GM20431 (cell line): ENCODE results near the gene CYP46A1.

Source experiments
- in situ Hi-C: fragments of 300-500 bp; cut with MseI, MboI; formaldehyde crosslinking; loops from one replicate; pipeline ENCODE4 v1.15.0; 2020; ENCODE audit warnings: low sequenced_read_pairs; ENCODE audit not compliant: unreplicated experiment

Gene CYP46A1

DNA sequence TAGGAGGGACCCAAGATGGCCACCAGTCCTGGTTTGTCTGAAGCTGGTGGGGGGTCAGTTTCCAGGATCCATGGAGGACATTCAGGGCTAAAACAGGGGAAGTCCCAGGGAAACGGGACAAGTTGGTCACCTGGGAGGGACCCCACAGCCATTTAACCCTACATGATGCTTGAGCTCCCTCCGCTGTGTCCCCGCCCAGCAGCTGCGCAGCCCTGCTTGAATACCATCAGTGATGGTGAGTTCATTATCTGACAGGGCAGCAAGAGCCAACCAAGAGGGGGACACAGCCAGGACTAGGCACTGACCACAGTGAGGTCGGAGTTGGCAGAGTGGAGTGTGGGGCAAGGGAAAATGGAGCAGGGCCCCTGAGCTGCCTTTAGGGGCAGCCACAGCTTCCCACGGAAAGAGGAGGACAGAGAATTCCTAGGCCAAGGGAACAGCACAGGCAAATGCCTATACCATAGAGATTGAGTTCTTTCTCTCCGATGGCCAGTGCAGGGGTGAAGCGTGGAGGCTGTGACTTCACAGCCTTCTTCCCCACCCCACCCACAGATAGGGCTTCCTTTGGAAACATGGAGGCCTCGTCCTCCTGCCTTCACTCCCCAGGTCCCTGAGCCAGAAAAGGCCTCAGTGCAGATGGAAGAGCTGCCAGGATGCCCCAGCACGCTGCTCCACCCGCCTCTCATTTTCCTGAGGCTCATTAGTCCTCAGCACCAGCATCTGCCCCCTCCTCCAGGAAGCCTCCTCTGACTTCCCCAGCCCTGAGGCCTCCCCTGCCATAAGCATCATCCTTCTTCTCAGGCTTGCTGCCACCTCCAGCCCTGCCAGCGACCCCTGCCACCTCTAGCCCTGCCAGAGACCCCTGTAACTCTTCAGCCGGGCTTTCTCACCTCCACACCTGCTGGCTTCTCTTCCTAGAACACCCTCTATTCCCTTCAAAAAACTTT, 51.4 kb downstream of the CYP46A1 start:
- in situ Hi-C loops, result loop anchor here (10.0 kb wide), 1 partner anchor 149 kb away; no protein-coding TSS in a partner anchor

DNA sequence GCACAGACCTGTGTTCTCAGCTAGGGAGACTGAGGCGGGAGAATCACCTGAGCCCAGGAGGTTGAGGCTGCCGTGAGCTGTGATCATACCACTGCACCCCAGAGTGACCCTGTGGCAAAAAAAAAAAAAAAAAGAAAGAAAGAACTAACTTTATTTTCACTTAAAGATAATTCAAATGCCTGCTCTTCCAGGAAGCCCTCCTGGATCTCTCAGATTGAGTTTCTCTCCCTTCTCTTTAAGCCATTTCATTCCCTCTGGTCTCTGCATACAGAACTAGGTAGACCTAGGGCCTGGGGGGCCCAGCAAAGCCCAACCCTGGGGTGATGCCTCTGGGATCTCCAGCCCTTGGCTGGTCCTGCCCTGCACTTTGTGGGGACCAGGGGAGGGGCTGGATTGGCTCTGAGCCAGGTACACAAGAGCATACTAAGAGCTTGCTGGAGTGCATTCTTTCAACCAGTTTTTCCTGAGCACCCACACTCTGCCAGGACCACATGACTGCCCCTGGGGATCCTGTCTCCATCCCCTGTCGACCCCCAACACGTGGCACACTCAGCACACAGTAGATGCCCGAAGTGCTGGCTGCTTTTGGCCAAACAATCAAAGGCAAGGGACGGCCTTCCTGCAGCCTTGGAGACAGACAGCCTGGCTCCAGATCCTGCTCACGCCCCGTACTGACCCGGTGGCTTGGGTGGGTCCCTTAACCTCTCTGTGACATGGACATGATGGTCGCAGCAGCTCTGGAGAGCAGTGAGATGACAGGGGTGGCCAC, 52.7 kb downstream of the CYP46A1 start:
- in situ Hi-C loops, result loop anchor here (10.0 kb wide), 1 partner anchor 148 kb away; no protein-coding TSS in a partner anchor

DNA sequence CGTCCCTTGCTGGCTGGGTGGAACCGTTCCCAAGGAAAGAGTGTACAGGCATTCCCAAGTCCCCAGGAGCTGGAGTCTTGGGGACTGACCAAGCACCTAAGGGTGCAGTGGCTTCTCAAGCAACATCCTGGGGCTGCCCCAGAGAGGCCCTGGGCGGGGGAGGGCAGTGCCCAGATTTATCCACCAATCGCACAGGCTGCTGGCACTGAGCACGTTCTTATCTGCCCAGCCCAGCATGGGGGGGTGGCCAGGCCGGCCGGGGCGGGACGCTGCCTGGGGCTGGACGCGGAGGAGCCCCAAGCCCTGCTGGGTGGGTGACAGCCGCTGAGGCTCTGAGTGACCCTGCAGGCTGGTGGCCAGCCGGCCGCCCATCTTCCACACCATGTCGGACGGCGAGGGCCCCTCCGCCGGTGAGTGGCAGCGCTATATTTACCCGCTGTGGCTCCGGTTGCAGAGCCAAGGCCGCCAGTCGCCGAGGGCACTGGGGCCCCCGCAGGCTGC, 53.4 kb downstream of the CYP46A1 start:
- in situ Hi-C loops, result loop anchor here (10.0 kb wide), 1 partner anchor 147 kb away; no protein-coding TSS in a partner anchor

DNA sequence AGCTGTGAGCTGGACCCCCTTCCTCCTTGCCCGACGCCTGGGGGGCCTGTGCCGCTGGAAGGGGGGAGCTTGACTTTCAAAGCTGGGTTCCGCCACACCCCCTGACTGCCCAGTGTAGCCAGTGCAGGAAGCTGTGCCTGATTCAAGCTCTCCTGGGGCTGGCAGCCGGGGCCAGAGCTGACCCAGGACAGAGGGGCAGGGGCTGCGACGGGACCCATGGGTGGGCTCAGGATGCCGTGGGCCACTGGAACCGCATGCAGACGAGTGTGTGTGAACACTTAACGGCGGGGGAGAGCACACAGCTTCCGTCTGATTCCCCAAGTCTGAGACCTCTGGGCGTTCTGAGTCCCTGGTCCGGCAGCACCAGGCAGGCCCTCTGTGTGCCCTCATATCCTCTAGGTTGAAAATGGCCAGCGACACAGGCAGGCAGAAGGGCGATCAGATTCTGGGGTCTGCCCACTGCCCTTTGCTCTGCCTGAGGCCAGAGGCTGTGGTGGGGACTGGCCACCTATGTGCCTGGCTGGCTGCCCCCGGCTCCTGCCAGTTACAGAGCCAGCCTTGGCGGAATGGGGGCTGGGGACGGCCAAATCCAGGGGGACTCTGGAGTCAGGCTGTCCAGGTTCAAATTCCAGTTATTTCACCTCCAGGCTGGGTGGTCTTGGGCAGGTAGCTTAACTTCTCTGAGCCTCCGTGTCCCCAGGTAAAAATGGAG, 54.0 kb downstream of the CYP46A1 start:
- in situ Hi-C loops, result loop anchor here (10.0 kb wide), 1 partner anchor 147 kb away; no protein-coding TSS in a partner anchor

DNA sequence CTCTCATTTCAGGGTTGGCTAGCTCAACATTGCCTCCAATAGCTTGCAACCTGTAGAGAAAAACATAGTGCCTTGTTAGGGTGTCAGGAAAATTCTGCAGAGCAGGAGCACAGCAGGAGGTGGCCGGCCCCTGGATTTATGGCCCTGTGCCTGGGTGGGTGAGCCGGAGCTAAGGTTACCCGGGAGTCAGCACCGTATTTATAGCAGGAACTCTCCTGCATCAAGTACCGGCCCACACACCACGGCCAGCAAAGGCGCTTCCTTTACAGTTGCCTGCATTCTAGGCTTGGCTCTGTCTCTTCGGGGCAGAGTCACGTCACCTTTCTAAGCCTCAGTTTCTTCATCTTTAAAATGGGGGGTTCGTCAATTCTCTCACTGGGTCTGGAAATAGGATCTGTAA, 56.3 kb downstream of the CYP46A1 start:
- in situ Hi-C loops, result no loop called here

DNA sequence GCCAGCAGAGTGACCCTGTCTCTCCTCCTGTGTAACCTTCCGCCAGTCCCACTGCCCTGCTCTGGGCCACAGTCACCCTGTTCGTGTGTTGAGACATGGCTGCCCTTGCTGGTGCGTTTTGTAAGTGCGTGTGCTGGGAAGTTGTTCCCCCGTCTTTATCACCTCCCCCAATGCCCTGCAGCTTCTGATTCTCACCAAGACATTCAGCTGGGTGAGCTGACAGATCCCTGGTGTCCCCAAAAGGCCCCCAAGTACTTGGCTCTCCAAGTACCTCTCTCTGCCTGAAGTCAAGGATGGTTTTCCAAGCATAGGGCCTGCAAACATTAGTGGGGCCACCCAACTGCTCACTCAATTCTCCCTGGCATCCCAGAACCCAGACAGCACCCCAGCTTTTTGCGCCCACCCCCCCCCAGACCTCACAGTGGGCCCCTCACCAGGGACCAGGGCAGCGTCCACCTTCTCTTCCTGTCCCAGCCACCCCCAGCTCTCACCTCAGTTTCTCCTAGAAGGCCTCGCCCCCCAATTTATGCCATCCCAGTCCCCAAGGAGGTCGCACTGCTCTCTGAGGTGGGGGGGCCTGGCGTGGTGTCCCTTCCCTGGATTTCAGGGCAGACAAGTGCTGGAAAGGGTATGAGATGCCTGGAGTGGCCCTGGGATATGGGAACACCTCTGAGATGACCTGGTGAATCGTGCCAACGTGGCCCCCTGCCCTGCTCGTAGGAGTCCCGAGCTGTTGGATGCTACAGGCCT, 57.3 kb downstream of the CYP46A1 start:
- in situ Hi-C loops, result no loop called here

DNA sequence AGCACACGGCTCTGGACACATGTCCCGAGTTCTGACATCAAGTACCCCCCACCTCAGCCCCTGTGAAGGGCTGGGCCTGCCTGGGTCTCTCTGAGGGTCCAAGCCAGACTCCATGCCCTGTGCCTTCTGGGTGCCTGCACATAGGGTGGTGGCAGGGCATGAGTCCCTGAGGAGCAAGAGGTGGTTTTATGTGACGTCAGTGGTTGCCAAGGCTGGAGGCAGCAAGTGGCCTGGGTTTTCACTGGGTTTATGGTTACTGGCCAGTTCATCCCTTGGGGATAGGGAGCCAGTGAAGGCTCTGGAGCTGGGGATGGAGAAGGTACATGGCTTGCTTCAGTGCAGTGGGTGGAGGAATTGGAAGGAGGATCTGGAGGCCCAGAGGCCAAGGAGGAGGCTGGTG, 58.0 kb downstream of the CYP46A1 start:
- in situ Hi-C loops, result no loop called here

DNA sequence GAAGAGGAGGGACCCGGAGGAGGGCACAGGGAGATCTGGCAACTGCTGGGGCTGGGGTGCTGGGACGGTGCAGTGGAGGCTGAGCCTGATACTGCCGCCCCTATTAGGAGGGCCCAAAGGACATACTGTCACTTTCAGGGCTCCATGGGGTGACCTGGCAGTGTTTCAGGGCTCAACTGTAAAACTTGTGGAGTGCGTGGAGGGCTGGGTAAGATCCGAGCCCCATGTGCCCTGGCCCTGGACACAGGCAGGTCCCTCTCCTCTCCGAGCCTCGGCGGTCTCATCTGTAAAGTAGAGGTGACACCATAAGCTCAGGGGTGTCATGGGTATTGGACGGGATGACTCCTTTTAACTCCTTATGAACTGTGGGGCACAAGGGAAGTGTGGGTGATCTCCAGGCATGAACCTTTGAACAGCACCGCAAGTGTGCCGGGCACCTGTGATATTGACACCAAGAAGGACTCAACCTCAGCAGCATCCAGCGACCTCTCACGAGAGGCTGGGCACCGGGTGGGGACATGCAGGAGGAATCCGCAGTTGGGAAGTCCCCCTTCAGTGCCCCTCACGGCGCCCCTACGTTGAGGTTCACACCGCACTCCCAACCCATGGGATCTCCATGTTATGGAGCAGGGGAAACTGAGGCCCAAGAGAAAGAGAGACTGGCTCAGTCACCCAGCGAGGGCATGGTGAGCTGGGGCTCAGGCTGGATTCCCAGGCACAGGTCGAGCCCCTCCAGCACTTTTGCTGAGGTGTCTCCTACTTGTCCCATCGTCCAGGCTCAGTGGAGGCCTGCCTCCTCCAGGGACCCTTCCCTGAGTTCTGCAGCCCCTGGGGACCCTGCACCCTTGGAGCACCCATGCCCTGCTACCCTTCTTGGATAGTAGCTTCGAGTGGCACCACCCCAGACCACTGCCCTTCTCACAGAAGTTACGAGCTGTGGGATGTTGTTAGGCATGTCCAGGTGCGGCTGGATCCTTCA, 58.7 kb downstream of the CYP46A1 start:
- in situ Hi-C loops, result no loop called here

DNA sequence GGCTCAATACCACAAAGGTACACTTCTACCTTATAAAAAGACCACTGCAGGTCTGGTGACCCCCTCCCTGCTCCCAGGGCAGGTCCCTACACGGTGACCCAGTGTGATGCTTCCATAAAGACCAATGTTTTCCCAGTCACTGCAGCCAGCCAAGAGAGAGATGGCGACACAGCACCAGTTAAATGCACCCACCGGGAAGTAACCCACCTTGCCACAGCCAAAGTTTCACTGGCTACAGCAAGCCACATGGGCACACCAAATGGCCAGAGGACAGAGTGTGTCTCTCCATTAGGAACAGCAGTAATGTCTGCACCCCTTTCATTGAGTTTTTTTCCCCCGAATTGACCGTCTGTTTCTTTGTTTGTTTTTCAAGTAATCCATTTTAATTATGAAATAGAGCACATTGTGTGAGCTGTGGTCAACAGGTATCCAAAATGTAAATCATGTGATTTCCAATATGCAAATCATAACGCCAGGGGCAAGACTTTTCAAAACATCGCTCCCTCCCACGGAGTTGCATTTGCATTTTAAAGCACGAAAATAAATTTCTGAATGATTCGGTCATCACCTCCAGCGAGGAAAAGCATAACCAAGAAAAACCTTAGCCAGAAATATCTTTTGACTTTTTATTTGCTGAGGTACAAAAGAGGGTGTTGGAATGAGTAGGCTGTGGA, 60.2 kb downstream of the CYP46A1 start:
- in situ Hi-C loops, result no loop called here

DNA sequence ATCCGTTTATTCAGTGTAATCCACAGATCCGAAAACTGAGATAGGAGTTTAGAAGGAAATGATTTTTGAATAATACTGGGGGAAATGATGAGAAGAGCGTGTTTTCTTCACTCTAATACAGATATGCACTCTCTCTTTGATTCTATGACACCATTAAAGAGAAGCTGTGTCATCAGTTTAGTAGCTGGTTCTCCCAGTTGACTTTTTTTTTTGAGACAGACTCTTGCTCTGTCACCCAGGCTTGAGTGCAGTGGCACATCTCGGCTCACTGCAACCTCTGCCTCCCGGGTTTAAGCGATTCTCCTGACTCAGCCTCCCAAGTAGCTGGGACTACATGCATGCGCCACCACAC, 60.8 kb downstream of the CYP46A1 start:
- in situ Hi-C loops, result no loop called here

DNA sequence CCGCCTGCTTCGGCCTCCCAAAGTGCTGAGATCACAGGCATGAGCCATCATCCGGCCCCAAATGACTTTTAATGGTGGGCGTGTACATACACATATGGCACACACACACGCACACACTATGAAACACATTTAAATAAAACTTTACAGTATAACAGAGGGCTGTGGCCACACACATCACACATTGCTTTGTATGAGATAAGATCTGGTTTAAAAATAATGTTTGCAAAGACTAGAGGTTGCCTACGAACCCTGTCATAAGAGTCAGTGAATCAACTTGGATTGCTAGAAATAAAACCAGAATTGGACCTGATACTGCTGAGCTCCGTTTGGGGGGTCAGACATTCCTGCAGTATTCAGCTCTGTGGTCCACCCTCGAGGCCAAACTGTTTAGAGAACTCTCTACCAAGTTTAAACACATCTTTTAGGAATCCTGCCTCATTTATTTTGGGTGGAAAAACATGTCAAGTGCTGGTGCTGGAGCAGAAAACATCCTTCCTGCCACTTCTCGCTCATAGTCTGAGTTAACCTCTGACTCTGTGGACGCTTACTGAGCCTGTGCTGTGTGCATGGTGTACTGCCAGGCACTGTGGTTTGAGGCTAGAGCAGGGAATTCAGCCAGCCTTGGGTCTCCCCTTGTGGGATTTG, 61.3 kb downstream of the CYP46A1 start:
- in situ Hi-C loops, result no loop called here

DNA sequence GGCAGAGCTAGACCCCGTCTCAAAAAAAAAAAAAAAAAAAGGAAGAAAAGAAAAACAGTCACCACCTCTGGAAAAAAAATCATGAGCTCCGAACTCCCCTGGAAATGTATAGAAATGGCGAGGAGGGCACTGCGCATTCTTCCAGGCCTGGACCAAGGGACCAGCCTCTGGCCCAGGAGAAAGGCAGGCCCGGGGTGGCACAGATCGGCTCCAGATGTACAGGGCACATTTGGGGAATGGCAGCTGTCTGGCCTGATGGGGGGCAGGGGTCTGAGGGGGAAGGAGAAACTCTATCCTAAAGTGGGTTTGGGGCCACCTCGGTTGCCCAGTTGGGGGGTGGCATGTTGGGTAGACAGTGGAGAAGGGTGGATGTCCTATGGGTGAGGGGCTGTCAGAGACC, 63.1 kb downstream of the CYP46A1 start:
- in situ Hi-C loops, result no loop called here

DNA sequence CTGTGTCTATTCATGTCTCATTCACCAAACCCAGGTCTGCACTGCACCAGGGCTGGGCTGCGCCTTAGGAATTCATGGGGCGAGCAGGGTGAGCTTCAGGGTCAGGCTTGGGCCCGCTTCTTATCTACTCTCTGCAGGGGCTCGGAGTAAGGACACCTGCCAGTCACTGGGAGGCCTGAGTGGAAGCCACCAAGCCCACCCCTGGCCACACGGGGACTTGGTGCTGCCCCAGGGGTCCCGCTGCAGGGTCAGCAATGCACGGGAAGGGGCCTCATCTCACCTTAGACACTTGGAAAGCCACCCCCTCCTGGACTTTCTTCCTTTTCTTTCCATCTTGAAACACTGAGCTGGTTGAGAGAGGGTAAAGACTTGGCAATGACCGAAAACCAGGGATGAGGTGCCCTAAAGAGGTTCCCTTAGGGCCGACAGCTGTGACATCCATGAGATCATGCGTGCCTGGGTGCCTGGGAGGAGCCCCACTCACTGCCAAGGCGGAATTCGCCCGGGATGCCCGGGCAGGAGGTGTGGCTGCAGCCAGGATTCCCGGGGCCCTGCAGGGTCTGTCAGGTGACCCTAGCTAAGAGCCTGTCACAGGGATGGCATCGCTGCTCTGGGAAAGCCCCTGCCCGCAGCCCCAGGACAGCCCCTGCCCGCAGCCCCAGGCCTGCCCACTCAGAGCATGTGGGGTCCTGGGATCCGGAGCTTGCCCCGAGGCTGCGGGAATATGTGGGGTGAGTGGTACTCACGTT, 63.7 kb downstream of the CYP46A1 start:
- in situ Hi-C loops, result no loop called here

DNA sequence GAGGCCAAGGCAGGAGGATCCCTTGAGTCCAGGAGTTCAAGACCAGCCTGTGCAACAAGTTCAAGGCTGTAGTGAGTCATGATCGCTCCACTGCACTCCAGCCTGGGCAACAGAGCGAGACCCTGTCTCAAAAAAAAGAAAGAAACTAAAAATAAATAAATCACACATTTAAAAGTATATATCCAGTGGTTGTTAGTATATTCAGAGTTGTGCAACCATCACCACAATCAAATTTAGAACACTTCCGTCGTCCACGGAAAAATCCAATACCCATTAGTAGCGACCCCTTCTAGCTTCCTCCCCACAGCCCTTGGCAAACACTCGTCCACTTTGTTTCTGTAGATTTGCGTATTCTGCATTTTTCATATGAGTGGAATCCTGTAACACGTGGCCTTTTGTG, 64.4 kb downstream of the CYP46A1 start:
- in situ Hi-C loops, result no loop called here

DNA sequence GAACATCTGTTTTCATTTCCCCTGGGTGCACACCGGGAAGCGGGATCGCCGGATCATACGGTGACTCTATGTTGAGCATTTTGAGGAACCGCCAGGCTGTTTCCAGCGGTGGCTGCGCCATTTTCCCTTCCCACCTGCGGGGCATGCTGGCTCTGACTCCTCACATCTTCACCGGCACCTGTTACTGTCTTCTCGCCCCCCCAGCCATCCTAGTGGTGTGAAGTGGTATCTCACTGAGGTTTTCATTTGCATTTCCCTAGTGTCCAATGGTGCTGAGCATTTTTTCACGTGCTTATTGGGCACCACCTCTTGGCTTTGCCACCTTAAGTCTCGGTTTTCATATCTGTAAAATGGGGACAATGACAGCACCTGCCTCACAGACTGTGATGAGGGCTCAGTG, 65.0 kb downstream of the CYP46A1 start:
- in situ Hi-C loops, result no loop called here

DNA sequence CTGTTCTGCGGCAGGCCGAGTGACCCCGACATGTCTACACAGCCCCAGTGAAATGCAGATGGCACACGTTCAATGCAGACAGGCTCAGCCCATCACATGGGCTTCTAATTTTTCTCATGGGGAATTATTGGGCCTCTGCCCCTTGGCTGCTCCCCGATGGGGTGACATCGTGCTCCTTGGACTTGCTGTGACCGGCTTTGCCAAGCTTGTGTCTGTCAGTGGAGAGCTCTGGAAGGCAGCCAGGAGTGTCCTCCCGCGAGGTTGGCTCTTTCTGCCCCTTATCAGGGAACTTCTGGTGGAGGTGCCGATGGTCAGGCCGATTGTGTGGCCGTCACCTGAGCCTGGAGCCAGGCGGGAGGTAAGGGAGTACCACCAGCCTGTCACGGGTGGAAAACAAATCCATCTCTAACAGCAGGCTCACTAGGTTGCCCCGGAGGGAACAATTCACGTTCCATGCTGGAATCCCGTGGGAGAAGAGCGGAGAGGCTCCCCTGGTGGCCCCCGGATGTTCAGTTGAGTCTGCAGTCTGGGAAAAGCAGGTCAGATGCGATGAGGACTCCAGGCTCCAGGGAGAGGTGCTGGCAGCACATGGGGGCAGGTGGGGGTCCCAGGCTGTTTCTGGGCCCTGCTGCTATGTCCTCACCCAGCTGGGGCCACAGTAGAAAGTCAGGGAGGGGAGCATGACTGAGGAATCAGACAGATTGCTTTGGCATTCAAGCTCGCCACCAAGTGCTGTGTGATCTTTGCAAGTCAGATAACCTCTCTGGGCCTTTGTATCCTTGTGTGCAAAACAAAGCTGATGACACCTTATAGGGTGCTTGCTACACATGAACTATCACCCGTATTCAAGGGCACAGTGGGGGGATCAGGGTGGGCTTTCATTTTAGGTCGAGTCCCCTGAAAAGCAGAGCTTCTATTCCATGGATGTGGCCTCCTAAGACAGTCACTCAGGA, 65.9 kb downstream of the CYP46A1 start:
- in situ Hi-C loops, result no loop called here
